GM12891 (cell line): ENCODE results near the gene IL1RAPL2.

Experiments used
- POLR2AphosphoS5 ChIP-seq: IDR thresholded peaks from 2 replicates; pipeline ENCODE4 v1.6.1; 2011; ENCODE audit warnings: low read depth, low read length, control low read depth
- TAF1 ChIP-seq: IDR thresholded peaks from 2 replicates; pipeline ENCODE4 v1.6.1; 2011; ENCODE audit warnings: low read depth, low read length, control low read depth

- TF ChIP-seq POLR2AphosphoS5 = no peak
- no peak for TF ChIP-seq TAF1
These were observed 130.7 kb downstream of the IL1RAPL2 start for GRCh38 chrX:104696667-104697066.
